ENCODE data around the gene SLC41A3.

The SLC41A3 gene

DNA sequence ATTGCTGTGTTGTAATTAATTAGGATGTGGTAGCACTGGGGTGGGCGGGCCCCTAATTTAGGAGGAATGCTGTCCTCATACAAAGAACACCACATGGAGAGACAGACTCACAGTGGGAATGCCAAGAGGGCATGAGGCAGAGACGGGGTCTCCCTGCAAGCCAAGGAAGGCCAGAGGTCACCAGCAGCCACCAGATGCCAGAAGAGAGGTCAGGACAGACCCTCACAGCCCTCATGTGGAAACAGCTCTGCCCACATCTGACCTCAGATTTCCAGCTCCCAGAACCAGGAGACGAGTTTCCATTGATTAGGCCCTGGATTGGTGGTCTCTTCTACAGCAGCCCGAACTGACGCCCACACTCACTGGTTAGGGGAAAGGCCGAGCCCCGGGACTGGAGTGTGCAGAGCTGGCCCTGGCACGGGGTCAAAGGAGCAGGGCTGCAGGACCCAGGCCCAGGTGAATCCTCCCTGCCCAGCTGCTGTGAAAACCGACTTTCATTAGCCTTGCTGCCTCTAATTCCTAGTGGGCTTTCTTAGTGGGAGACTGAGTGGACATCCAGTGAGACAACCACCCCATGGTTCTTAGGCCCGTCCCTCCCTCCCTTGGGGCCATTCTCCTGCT, 43.0 kb upstream of the SLC41A3 start:
- no peak overlapping the region for H3K4me3 ChIP-seq (ENCODE audit: low read length)
- H3K27ac ChIP-seq (ENCODE audit: low read depth, low read length): no peak overlapping the region
- no peaks in the 10 kb centered on the region for H3K27me3 ChIP-seq (ENCODE audit: insufficient read depth, low read length, poor library complexity)
- no peak overlapping the region for H3K56ac ChIP-seq (ENCODE audit: low read length)
- no peak overlapping the region for H3K4ac ChIP-seq (ENCODE audit: low read depth, low read length)
- no peak overlapping the region for H2BK5ac ChIP-seq (ENCODE audit: low read length)
- no CpG with 5 or more reads among the region's 10 CpGs for WGBS (ENCODE audit: extremely low coverage, insufficient coverage, low lambda C conversion rate)
- no peak for DNase-seq
- H3K9ac ChIP-seq (ENCODE audit: low read length): no peak overlapping the region
- H3K23ac ChIP-seq (ENCODE audit: low read length): no peak overlapping the region
- no peak overlapping the region for H4K5ac ChIP-seq (ENCODE audit: low read length)
- H3K36me3 ChIP-seq (ENCODE audit: control insufficient read depth, insufficient read depth, low read length): no peaks in the 10 kb centered on the region
- no peak overlapping the region for H2BK120ac ChIP-seq (ENCODE audit: low read depth, low read length)
- H2AK5ac ChIP-seq (ENCODE audit: low read length): no peak overlapping the region
- H3K18ac ChIP-seq (ENCODE audit: low read length): no peak overlapping the region
- no peaks in the 10 kb centered on the region for H3K4me1 ChIP-seq (ENCODE audit: control insufficient read depth, low read depth, low read length)
- H4K8ac ChIP-seq (ENCODE audit: low read depth, low read length): no peak overlapping the region
- no peak overlapping the region for H3K4me2 ChIP-seq (ENCODE audit: low read length)
- H3K79me2 ChIP-seq (ENCODE audit: control insufficient read depth, insufficient read depth, low read length): no peaks in the 10 kb centered on the region
- H2BK15ac ChIP-seq (replicated peaks; ENCODE audit: low read depth): no peak overlapping the region
- H3K79me1 ChIP-seq (ENCODE audit: low read length): no peaks in the 10 kb centered on the region

DNA sequence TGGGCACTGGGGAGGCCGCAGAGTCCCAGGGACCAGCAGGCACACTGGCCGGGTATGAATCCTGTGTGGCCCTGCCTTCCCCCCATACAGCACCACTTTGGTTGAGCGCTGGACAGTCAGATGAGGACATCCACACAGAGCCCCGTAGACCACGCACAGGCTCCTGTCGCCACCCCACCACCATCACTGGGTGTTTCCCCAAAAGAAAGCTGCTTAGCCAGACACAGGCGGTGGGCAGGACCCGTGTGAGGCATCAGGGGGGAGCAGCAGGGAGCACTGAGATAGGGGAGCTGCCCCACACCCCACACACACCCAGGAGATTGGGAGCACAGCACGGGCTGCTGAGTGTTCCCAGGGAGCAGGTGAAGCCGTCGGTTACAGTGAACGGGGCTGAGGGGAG, 42.4 kb upstream of the SLC41A3 start:
- Histone ChIP-seq H2BK15ac (replicated peaks; ENCODE audit: low read depth) (no peak overlapping the region), H3K9ac (ENCODE audit: low read length) (no peak overlapping the region), H3K27me3 (ENCODE audit: insufficient read depth, low read length, poor library complexity) (no peaks in the 10 kb centered on the region), H3K56ac (ENCODE audit: low read length) (no peak overlapping the region), H3K4me3 (ENCODE audit: low read length) (no peak overlapping the region), H2BK5ac (ENCODE audit: low read length) (no peak overlapping the region), H3K4me1 (ENCODE audit: control insufficient read depth, low read depth, low read length) (no peaks in the 10 kb centered on the region), H3K79me1 (ENCODE audit: low read length) (no peaks in the 10 kb centered on the region), H2BK120ac (ENCODE audit: low read depth, low read length) (no peak overlapping the region), H2AK5ac (ENCODE audit: low read length) (no peak overlapping the region), H3K36me3 (ENCODE audit: control insufficient read depth, insufficient read depth, low read length) (no peaks in the 10 kb centered on the region), H3K4me2 (ENCODE audit: low read length) (no peak overlapping the region), H4K5ac (ENCODE audit: low read length) (no peak overlapping the region), H3K79me2 (ENCODE audit: control insufficient read depth, insufficient read depth, low read length) (no peaks in the 10 kb centered on the region), H3K27ac (ENCODE audit: low read depth, low read length) (no peak overlapping the region), H4K8ac (ENCODE audit: low read depth, low read length) (no peak overlapping the region), H3K4ac (ENCODE audit: low read depth, low read length) (no peak overlapping the region), H3K23ac (ENCODE audit: low read length) (no peak overlapping the region), H3K18ac (ENCODE audit: low read length) (no peak overlapping the region)
- WGBS (ENCODE audit: extremely low coverage, insufficient coverage, low lambda C conversion rate): no CpG with 5 or more reads among the region's 12 CpGs
- no peak for DNase-seq

DNA sequence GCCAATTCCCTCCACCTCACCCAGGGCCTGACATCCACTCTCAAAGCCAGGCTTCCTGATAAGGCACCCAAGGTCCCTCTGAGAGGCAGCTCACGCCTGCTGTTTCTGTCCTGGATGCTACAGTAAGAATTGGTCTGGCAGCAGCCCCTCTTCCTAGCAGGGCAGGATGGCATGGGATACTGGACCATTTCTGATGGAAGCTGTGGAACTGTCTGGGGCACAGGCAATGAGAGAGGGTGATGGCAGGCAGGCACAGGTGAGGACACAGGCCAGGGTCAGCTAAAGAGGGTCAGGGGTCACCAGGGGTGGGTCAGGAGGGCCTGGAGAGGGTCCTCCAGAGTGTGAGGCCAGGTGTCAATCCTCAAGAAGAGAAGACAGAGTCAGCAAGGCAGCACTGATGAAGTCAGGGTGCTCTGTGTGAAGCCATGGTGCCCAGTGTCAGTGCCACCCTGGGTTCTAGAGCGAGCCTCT, 41.9 kb upstream of the SLC41A3 start:
- H2BK5ac ChIP-seq (ENCODE audit: low read length): no peak overlapping the region
- H3K9ac ChIP-seq (ENCODE audit: low read length): no peak overlapping the region
- H3K27me3 ChIP-seq (ENCODE audit: insufficient read depth, low read length, poor library complexity): no peaks in the 10 kb centered on the region
- H3K4me2 ChIP-seq (ENCODE audit: low read length): no peak overlapping the region
- no peak overlapping the region for H2AK5ac ChIP-seq (ENCODE audit: low read length)
- H3K18ac ChIP-seq (ENCODE audit: low read length): no peak overlapping the region
- no peak overlapping the region for H3K4me3 ChIP-seq (ENCODE audit: low read length)
- no peak for DNase-seq
- no peaks in the 10 kb centered on the region for H3K36me3 ChIP-seq (ENCODE audit: control insufficient read depth, insufficient read depth, low read length)
- no peak overlapping the region for H3K27ac ChIP-seq (ENCODE audit: low read depth, low read length)
- no peak overlapping the region for H4K5ac ChIP-seq (ENCODE audit: low read length)
- H4K8ac ChIP-seq (ENCODE audit: low read depth, low read length): no peak overlapping the region
- H3K4ac ChIP-seq (ENCODE audit: low read depth, low read length): no peak overlapping the region
- no peaks in the 10 kb centered on the region for H3K4me1 ChIP-seq (ENCODE audit: control insufficient read depth, low read depth, low read length)
- H2BK120ac ChIP-seq (ENCODE audit: low read depth, low read length): no peak overlapping the region
- H2BK15ac ChIP-seq (replicated peaks; ENCODE audit: low read depth): no peak overlapping the region
- no CpG with 5 or more reads among the region's 2 CpGs for WGBS (ENCODE audit: extremely low coverage, insufficient coverage, low lambda C conversion rate)
- H3K79me1 ChIP-seq (ENCODE audit: low read length): no peaks in the 10 kb centered on the region
- H3K56ac ChIP-seq (ENCODE audit: low read length): no peak overlapping the region
- H3K79me2 ChIP-seq (ENCODE audit: control insufficient read depth, insufficient read depth, low read length): no peaks in the 10 kb centered on the region
- no peak overlapping the region for H3K23ac ChIP-seq (ENCODE audit: low read length)

DNA sequence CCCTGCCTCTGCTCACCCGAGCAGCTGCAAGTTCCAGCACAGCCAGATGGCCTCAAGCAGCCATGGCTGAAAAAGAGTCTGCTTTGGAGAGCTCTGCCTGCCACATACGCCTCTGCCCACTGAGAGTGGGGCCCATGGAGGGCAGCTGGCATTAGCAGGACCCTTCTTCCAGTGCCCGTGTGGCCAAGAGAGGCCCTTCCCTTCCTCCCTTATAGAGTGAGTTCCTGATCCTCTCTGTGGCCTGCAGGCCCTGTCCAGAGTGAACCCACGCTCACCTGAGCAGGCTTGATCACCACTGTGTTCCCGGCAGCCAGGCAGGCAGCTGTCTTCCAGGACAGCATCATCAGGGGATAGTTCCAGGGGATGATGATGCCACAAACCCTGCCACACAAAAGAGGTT, 41.4 kb upstream of the SLC41A3 start:
- no peak overlapping the region for H3K18ac ChIP-seq (ENCODE audit: low read length)
- H3K4me1 ChIP-seq (ENCODE audit: control insufficient read depth, low read depth, low read length): no peaks in the 10 kb centered on the region
- no peak overlapping the region for H3K4me3 ChIP-seq (ENCODE audit: low read length)
- H3K4me2 ChIP-seq (ENCODE audit: low read length): no peak overlapping the region
- H4K5ac ChIP-seq (ENCODE audit: low read length): no peak overlapping the region
- no peak overlapping the region for H3K9ac ChIP-seq (ENCODE audit: low read length)
- H4K8ac ChIP-seq (ENCODE audit: low read depth, low read length): no peak overlapping the region
- H3K4ac ChIP-seq (ENCODE audit: low read depth, low read length): no peak overlapping the region
- no peak overlapping the region for H2BK15ac ChIP-seq (replicated peaks; ENCODE audit: low read depth)
- no peaks in the 10 kb centered on the region for H3K36me3 ChIP-seq (ENCODE audit: control insufficient read depth, insufficient read depth, low read length)
- no peak overlapping the region for H2BK120ac ChIP-seq (ENCODE audit: low read depth, low read length)
- H2BK5ac ChIP-seq (ENCODE audit: low read length): no peak overlapping the region
- H3K79me1 ChIP-seq (ENCODE audit: low read length): no peaks in the 10 kb centered on the region
- WGBS (ENCODE audit: extremely low coverage, insufficient coverage, low lambda C conversion rate): no CpG with 5 or more reads among the region's 5 CpGs
- DNase-seq: no peak
- H3K79me2 ChIP-seq (ENCODE audit: control insufficient read depth, insufficient read depth, low read length): no peaks in the 10 kb centered on the region
- H3K56ac ChIP-seq (ENCODE audit: low read length): no peak overlapping the region
- H3K27ac ChIP-seq (ENCODE audit: low read depth, low read length): no peak overlapping the region
- H3K27me3 ChIP-seq (ENCODE audit: insufficient read depth, low read length, poor library complexity): no peaks in the 10 kb centered on the region
- H2AK5ac ChIP-seq (ENCODE audit: low read length): no peak overlapping the region
- no peak overlapping the region for H3K23ac ChIP-seq (ENCODE audit: low read length)

DNA sequence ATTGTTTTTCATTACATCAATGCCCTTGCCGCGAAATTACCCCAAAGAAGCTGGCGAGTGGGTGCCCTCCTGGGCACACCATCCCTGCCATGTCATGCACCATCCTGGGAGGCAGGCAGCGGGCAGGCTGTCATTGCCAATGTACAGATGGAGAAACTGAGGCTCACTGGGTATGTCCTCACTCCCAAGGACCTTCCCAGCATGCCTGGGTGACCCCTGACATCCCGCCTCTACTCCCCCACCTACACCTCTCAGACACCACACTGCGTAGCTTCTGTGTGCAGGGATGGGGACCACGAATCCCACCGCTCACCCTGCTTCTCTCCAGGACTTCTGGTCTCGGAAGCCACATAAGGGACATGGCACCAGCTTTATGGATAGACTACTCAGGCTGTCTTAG, 41.0 kb upstream of the SLC41A3 start:
- Histone ChIP-seq H2BK120ac (ENCODE audit: low read depth, low read length) (no peak overlapping the region), H4K8ac (ENCODE audit: low read depth, low read length) (no peak overlapping the region), H3K4me2 (ENCODE audit: low read length) (no peak overlapping the region), H3K27ac (ENCODE audit: low read depth, low read length) (no peak overlapping the region), H4K5ac (ENCODE audit: low read length) (no peak overlapping the region), H3K27me3 (ENCODE audit: insufficient read depth, low read length, poor library complexity) (no peaks in the 10 kb centered on the region), H3K56ac (ENCODE audit: low read length) (no peak overlapping the region), H3K23ac (ENCODE audit: low read length) (no peak overlapping the region), H2BK15ac (replicated peaks; ENCODE audit: low read depth) (no peak overlapping the region), H2BK5ac (ENCODE audit: low read length) (no peak overlapping the region), H3K36me3 (ENCODE audit: control insufficient read depth, insufficient read depth, low read length) (no peaks in the 10 kb centered on the region), H3K4me3 (ENCODE audit: low read length) (no peak overlapping the region), H3K79me2 (ENCODE audit: control insufficient read depth, insufficient read depth, low read length) (no peaks in the 10 kb centered on the region), H2AK5ac (ENCODE audit: low read length) (no peak overlapping the region), H3K18ac (ENCODE audit: low read length) (no peak overlapping the region), H3K4ac (ENCODE audit: low read depth, low read length) (no peak overlapping the region), H3K4me1 (ENCODE audit: control insufficient read depth, low read depth, low read length) (no peaks in the 10 kb centered on the region), H3K9ac (ENCODE audit: low read length) (no peak overlapping the region), H3K79me1 (ENCODE audit: low read length) (no peaks in the 10 kb centered on the region)
- WGBS (ENCODE audit: extremely low coverage, insufficient coverage, low lambda C conversion rate): no CpG with 5 or more reads among the region's 9 CpGs
- no peak for DNase-seq

Data from mesendoderm (in vitro differentiated cells).